ENCODE data around the gene CCS.
"Not testable (repeated sequence)": the region's sequence is repeated elsewhere in the genome, so short reads cannot be mapped to it uniquely, and the experiment has no call there.

CCS gene

GRCh38 chr11:66568124-66568916 is 24.7 kb upstream of the CCS start, which contains the start of gene CTSF:
TSS of gene CTSF (minus strand) at chr11:66568606. CDS start at chr11:66568486, 120 bp downstream.
- peak within 1 kb of the TSS; percentile 41; the same call in 1 of the 2 replicates for H3K4me3 ChIP-seq (ENCODE audit: low read length)
- TF ChIP-seq ZNF274 (IDR thresholded peaks at IDR 0.05; ENCODE audit: low read depth, low read length) = no peak

- no peak for TF ChIP-seq ZNF274 (IDR thresholded peaks at IDR 0.05; ENCODE audit: low read depth, low read length)
- H3K4me3 ChIP-seq (ENCODE audit: low read length) = no peak overlapping the region
Measured at GRCh38 chr11:66569076-66569475, 23.9 kb upstream of the CCS start.

DNA sequence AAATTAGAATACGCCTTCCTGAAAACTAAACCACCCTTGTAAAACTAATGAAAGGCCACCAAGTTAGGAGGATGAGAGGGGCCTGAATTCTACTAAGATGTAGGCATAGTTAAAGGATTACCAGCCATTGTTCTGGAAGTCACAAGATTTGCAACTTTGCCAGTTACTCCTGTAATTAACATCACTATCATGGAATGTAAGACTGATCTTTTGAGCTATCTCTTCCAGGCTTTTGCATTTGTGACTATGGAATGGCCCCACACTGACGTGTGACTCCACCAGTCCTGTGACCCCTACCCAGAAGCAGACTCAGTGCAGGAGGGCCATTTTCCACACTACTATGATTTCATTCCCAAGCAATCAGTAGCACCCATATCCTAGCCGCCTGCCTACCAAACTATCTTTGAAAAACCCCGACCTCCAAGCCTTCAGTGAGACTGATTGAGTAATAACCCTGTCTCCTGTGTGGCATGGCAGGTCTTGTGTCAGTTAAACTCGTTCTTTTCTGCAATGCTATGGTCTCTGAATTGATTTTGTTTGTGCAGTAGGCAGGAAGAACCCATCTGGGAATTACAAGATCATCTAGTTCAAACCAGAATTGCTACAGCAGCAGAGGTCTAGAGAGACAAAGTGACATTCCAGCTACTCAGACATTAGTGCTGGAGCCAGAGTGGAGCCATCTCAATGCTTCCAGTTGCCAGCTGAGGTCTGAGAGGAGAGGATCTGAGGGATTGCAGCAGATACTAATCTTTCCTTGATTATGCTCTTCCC is 22.7 kb upstream of the CCS start:
- no peak overlapping the region for H3K4me3 ChIP-seq (ENCODE audit: low read length)
- no peak for TF ChIP-seq ZNF274 (IDR thresholded peaks at IDR 0.05; ENCODE audit: low read depth, low read length)

DNA sequence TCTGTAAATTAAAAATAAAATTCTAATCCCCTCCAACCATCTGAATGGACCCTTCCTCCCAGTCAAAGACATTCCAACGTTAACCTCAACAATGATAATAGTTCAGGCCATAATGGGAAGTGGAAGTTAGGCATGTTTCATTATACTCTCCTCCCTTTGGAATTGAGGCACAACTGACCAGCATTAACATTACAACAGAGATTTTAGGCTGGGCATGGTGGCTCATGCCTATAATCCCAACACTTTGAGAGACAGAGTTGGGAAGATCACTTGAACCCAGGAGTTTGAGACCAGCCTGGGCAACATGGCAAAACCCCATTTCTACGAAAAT is 22.2 kb upstream of the CCS start:
- H3K4me3 ChIP-seq (ENCODE audit: low read length) = no peak overlapping the region
- no peak for TF ChIP-seq ZNF274 (IDR thresholded peaks at IDR 0.05; ENCODE audit: low read depth, low read length)

GRCh38 chr11:66579017-66579606 is 13.9 kb upstream of the CCS start:
- no peak for TF ChIP-seq ZNF274 (IDR thresholded peaks at IDR 0.05; ENCODE audit: low read depth, low read length)
- no peak overlapping the region for H3K4me3 ChIP-seq (ENCODE audit: low read length)

DNA sequence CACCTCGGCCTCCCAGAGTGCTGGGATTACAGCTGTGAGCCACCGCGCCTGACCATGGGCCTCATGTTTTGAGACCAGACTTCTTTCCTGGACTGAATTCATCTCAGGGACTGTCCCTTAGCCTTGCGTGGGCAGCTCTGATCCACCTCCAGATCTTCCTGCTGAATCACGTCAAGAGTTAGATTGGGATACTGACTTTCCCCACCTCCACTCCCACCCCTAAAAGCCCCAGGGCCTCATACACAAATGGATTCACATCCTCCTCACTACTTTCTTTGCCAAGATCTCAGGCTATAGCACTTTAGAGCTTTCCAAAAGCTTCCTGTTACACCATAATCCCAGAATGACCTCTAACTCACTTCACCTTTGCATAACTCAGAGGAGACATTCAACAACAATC is 12.2 kb upstream of the CCS start:
- no peak overlapping the region for H3K4me3 ChIP-seq (ENCODE audit: low read length)
- TF ChIP-seq ZNF274 (IDR thresholded peaks at IDR 0.05; ENCODE audit: low read depth, low read length) = no peak

DNA sequence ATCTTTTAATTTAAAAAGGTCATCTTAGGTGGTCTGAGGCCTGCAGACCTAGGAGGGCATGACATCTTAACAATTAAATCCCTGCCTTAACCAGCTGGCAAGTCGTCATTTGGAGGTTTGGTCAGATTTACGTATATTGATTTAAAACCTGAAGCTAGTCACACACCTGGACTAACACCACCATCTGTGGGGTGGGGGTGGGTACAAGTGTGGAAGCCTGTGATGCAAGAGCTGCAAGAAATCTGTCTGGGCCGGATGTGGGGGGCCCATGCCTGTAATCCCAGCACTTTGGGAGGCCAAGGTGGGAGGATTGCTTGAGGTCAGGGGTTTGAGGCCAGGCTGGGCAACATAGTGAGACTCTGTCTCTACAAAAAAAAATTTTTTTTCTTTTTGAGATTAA is 11.7 kb upstream of the CCS start:
- no peak overlapping the region for H3K4me3 ChIP-seq (ENCODE audit: low read length)
- TF ChIP-seq ZNF274 (IDR thresholded peaks at IDR 0.05; ENCODE audit: low read depth, low read length) = no peak

DNA sequence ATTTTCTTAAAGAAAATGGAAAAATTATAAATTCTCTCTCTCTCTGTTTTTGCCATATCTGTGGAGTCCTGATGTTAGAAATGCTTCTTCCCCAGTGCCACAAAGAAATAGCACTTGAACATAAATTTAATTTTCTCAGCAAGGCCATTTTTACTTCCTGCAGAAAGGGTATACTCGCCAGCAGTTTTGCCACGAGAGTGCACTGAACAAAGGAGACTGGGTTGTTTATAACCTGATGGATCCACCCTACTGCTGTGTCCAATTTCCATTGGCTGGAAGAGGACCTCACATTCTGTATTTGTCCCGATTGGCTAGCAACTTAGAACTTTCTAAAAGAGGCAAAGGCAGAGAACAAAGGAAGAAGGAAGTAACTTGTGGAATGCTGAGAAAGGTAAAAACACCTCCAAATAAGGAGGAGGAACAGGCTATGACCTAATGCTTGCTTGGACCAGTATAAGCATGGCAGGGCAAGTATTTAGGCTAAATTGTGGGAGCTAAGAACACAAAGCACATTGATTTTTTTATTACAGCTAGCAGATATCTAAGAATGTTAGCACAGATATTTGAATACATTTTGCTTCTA is 10.3 kb upstream of the CCS start:
- not testable (repeated sequence) for H3K4me3 ChIP-seq (ENCODE audit: low read length)

- H3K4me3 ChIP-seq (ENCODE audit: low read length) = not testable (repeated sequence)
Measured at GRCh38 chr11:66585447-66585846, 7.5 kb upstream of the CCS start.

DNA sequence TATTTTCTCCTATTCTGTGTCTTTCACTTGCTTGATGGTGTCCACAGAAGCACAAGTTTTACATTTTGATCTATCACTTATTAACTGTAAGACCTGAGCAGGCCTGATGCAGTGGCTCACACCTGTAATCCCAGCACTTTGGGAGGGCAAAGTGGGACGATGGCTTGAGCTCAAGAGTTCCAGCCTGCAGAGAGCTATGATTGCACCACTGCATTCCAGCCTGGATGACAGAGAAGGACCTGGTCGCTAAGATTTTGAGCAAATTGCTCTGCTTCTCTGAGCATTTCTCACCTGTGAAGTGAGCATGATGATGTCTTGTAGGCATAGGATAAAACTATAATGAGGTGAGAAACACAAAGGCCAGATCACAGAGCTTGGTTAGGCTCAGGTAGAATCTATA is 6.8 kb upstream of the CCS start:
- no peak overlapping the region for H3K4me3 ChIP-seq (ENCODE audit: low read length)
- no peak for TF ChIP-seq ZNF274 (IDR thresholded peaks at IDR 0.05; ENCODE audit: low read depth, low read length)

DNA sequence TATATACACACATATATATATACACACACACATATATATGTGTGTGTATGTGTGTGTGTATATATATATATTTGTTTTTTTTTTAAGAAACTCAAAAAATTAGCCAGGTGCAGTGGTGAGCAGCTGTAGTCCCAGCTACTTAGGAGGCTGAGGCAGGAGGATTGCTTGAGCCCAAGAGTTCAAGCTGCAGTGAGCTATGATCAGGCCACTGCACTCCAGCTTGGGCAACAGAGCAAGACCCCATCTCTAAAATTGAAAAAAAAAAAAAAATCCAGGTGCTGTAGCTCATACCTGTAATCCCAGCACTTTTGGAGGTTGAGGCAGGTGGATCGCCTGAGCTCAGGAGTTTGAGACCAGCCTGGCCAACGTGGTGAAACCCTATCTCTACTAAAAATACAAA is 3.7 kb upstream of the CCS start:
- not testable (repeated sequence) for H3K4me3 ChIP-seq (ENCODE audit: low read length)

DNA sequence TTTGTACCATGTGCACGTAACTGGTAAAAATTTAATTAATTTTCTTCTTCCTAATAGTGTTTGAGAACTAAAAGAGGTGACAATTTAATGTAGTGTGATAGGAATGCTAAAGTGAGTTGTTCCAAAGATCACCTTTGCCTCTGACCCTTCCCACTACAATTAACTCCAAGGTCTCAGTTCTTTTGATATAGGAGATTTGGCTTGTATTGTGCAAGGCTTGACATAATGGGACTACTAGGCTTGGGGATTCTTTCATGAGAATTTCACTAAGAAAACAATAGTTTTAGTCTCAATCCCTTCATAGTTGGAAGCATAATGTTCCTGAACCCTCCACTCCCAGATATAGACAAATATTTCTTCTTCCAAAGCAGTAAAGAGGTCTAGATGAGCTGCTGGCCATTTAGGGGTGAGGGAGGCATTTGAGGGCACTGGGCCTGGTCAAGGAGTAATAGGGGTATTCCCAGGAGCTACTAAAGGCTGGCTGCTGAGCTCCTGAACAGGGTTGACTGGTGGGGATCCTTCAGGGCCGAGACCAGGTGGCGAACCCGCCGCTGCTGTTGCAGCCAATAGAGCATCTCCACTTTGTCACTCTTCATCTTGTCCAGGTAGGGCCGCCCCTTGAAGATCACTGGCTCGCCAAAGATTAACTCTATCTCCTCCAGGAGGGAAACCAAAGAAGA is 2.8 kb upstream of the CCS start:
- no peak overlapping the region for H3K4me3 ChIP-seq (ENCODE audit: low read length)
- no peak for TF ChIP-seq ZNF274 (IDR thresholded peaks at IDR 0.05; ENCODE audit: low read depth, low read length)

GRCh38 chr11:66591175-66591574 is 1.8 kb upstream of the CCS start:
- no peak for TF ChIP-seq ZNF274 (IDR thresholded peaks at IDR 0.05; ENCODE audit: low read depth, low read length)

GRCh38 chr11:66593303-66593635 is 284 bp downstream of the CCS start:
- H3K4me3 ChIP-seq (ENCODE audit: low read length) = peak overlapping the region; percentile 64
- no peak for TF ChIP-seq ZNF274 (IDR thresholded peaks at IDR 0.05; ENCODE audit: low read depth, low read length)

More at GRCh38 chr11:66591175-66591574, 1.8 kb upstream of the CCS start:
- H3K4me3 ChIP-seq (ENCODE audit: low read length) = no peak overlapping the region
